Stimulated activated CD8-positive, alpha-beta memory T cell treated with anti-CD3 and anti-CD28 coated beads, Interleukin-15, amount 100 ng/mL, for 24 hours (primary cell): Measurements from ENCODE around the gene RCBTB1.
"Not testable (repeated sequence)": the region's sequence is repeated elsewhere in the genome, so short reads cannot be mapped to it uniquely, and the experiment has no call there.

Experiments
- DNase-seq: peaks from one replicate; pipeline ENCODE4 v3.0.0-alpha.2; 2020; ENCODE audit warnings: low read depth

The RCBTB1 gene

GRCh38 chr13:49604570-49604969 lies 19.2 kb upstream of the RCBTB1 start:
- DNase-seq: no peak

DNA sequence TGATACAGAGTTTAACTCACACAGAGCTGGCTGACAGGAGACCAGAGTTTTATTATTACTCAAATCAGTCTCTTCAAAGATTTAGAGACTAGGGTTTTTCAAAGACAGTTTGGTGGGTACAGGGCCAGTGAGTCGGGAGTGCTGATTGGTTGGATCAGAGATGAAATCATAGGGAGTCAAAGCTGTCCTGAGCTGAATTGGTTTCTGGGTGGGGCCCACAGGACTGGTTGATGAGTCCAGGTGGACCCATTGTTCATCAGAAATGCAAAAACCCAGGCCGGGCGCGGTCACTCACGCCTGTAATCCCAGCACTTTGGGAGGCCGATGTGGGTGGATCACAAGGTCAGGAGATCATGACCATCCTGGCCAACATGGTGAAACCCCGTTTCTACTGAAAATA lies 17.3 kb upstream of the RCBTB1 start:
- DNase-seq: not testable (repeated sequence)

DNA sequence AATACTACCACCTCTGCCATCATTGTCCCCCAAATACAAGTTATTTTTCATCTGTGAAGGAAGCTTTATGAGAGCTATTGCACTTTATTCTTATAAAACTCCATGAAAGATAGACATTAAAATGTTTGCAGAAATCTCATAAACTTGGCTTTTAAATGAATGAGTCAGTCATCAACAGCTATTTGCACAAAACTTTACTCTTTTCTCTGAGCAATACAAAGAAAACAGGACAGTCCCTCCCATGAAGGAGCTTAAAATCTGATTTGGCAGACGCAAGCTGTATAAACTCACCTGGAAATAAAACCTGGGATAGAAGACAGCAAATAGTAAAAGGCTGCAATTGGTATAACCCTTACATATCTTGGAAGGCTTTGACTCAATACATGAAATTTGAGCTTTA lies 16.6 kb upstream of the RCBTB1 start:
- DNase-seq: no peak

- no peak for DNase-seq
Measured at GRCh38 chr13:49597043-49597641, 11.8 kb upstream of the RCBTB1 start.

GRCh38 chr13:49596221-49596620 lies 10.9 kb upstream of the RCBTB1 start:
- no peak for DNase-seq

GRCh38 chr13:49594576-49594975 lies 9.2 kb upstream of the RCBTB1 start:
- DNase-seq: no peak

DNA sequence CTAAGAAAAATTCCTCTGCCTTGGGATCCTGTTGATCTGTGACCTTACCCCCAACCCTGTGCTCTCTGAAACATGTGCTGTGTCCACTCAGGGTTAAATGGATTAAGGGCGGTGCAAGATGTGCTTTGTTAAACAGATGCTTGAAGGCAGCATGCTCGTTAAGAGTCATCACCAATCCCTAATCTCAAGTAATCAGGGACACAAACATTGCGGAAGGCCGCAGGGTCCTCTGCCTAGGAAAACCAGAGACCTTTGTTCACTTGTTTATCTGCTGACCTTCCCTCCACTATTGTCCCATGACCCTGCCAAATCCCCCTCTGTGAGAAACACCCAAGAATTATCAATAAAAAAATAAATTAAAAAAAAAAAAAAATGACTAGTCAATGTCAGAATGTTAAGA lies 8.5 kb upstream of the RCBTB1 start:
- DNase-seq: not testable (repeated sequence)

GRCh38 chr13:49590714-49591113 lies 5.4 kb upstream of the RCBTB1 start:
- not testable (repeated sequence) for DNase-seq

GRCh38 chr13:49587311-49587847 lies 2.0 kb upstream of the RCBTB1 start:
- no peak for DNase-seq

DNA sequence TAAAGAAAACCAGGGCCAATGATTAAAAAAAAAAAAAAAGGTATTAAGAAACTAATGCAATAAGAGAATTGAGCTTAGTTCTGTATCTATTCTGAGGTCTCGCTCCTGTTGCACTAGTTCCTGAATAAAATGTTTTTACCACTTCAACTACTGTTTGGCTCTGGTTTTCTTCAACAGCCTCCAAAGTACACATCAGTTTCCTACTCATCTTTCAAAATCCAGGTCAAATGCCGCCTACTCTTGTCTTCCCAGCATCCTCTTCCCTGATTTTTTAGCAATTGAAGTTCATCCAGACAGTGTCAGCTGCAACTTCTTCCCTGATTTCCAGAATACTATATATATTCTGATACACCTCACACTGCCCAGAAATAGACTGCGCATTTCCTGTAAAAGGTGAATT lies 1.4 kb upstream of the RCBTB1 start:
- DNase-seq: no peak

DNA sequence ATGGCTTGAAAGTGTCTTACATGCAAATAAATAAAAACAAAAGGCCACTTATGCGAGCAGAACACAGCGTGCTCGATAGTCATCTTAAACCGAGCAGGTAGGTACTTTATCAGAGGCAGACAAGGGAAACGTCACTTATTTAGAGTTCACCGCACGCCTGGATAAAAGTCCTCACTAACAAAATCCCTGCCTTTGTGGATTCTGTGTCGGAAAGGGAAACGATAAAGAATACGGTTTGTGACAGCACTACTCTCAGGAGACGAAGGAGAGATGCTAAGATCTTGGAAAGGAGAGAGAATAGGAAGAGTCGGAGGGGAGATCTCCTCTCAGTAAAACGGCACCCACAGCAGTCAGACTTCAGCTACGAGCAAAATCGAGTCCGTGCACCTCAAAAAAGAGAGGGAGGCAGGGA lies 581 bp downstream of the RCBTB1 start:
- no peak for DNase-seq

GRCh38 chr13:49580980-49581680 lies 4.2 kb downstream of the RCBTB1 start:
- no peak for DNase-seq

- no peak for DNase-seq
Measured at GRCh38 chr13:49579501-49579900, 5.9 kb downstream of the RCBTB1 start.

- no peak for DNase-seq
Measured at GRCh38 chr13:49571299-49572240, 13.8 kb downstream of the RCBTB1 start.

DNA sequence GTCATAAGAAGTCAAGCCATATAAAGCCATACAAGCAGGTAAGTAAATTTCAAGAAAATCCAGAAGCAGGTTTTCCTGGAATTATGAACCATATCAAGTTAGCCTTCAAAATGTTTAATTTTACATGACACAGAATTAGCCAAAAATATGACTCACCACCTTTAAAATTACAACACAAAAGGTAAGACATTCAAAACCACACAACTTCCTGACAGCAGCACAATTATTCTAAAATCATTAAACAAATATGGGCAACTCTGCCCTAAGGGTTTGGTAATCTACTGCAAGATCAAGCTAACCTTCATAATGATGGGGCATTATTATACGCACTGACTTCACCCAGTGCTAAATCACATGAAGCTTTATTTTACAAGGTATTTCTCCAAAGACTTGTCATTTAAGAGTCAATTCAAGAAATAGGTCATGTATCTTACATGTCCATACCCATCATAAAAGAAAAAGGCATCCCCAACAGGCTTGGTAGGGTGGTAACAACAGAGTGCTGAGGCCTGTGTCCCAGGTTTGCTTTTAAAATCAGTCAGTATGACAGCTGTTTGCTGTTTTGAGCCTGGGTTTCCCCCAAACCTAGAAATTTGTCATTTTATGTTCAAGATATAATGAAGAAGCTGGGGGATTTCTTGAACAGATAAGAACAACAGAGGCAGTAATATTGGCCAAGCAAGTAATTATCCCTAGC lies 15.2 kb downstream of the RCBTB1 start:
- no peak for DNase-seq

GRCh38 chr13:49567491-49567890 lies 17.9 kb downstream of the RCBTB1 start:
- DNase-seq: no peak

DNA sequence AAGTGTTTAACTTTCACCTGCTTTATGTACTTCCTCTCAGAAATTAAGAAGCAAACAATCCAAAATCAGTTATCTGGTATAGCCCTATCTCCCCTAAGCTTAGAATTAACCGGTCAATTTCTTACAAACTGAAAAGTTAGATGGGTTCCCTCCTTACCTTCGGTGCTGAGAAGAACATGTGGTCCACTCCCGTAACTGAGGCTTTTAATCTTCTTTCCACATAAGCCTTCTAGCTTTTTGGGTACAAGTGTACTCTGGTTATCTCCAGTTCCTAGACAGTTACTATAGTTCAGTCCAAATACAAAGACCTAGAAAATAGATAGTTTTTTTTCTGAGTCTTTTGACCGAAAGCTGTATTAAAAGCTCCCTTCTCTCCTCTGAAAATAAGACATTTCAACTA lies 18.9 kb downstream of the RCBTB1 start:
- DNase-seq: no peak

DNA sequence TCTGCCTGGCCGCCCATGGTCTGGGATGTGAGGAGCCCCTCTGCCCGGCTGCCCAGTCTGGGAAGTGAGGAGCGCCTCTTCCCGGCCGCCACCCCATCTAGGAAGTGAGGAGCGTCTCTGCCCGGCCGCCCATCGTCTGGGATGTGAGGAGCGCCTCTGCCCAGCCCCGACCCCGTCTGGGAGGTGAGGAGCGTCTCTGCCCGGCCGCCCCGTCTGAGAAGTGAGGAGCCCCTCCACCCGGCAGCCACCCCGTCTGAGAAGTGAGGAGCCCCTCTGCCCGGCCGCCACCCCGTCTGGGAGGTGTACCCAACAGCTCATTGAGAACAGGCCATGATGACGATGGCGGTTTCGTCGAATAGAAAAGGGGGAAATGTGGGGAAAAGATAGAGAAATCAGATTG lies 19.9 kb downstream of the RCBTB1 start:
- DNase-seq: not testable (repeated sequence)

DNA sequence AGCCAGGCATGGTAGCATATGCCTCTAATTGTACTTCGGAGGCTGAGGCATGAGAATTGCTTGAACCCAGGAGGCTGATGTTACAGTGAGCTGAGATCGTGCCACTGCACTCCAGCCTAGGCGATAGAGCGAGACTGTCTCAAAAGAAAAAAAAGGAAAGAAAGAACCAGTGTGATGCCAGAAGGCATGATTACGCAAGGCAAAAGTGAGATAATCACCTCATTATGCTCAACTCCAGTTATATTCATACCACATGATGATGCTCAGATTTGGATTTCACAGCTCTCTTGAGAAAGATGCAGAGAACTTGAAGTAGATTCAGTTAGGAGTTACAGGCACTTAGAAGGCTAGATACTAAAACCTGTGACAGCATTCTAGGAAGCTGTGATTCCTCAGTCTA lies 21.8 kb downstream of the RCBTB1 start:
- DNase-seq: no peak

DNA sequence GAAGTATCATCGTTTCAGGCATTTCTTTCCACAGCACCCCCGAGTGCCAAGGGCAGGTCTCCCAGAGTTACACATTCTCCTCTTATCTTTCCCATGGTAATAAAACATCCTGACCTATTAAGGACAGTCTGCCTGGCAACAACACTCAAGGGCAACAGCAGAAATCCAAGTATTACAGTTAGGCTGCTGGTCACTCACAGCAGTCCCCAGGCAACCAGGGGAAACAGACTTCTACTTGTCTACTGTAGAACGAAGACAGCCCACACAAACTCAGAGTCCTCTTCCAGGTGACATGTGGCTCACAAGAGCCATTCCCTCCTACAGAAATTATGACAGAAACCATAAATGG lies 24.3 kb downstream of the RCBTB1 start:
- DNase-seq: no peak

- no peak for DNase-seq
Measured at GRCh38 chr13:49560270-49561061, 24.9 kb downstream of the RCBTB1 start.
